NCI-H524 (cell line): Measurements from ENCODE around the gene MESP2.
"Not testable (repeated sequence)": the region's sequence is repeated elsewhere in the genome, so short reads cannot be mapped to it uniquely, and the experiment has no call there.

Source experiments
- DNase-seq, 2 experiments: peaks; one replicate each; lab custom pipeline; 2025; lab: John Stamatoyannopoulos, UW

The MESP2 gene

GRCh38 chr15:89781055-89781454, 4.9 kb downstream of the MESP2 start:
- no peak for DNase-seq

- DNase-seq = no peak
Measured at GRCh38 chr15:89781891-89782618, 5.9 kb downstream of the MESP2 start.

- DNase-seq = not testable (repeated sequence)
Measured at GRCh38 chr15:89782619-89782950, 6.5 kb downstream of the MESP2 start.

- peak; percentile 19 to 69 for DNase-seq
Measured at GRCh38 chr15:89783111-89783860, 7.2 kb downstream of the MESP2 start.

GRCh38 chr15:89783861-89784685, 7.9 kb downstream of the MESP2 start:
- no peak for DNase-seq

GRCh38 chr15:89784686-89784960, 8.5 kb downstream of the MESP2 start:
- no peak for DNase-seq

- no peak for DNase-seq
Measured at GRCh38 chr15:89785064-89785773, 9.1 kb downstream of the MESP2 start.

GRCh38 chr15:89785774-89786140, 9.6 kb downstream of the MESP2 start:
- no peak for DNase-seq

GRCh38 chr15:89787944-89788343, 11.8 kb downstream of the MESP2 start:
- no peak for DNase-seq

- not testable (repeated sequence) for DNase-seq
Measured at GRCh38 chr15:89788585-89788984, 12.5 kb downstream of the MESP2 start.

- DNase-seq = no peak
Measured at GRCh38 chr15:89790206-89790605, 14.1 kb downstream of the MESP2 start.

GRCh38 chr15:89790661-89791060, 14.5 kb downstream of the MESP2 start:
- DNase-seq = no peak

- no peak for DNase-seq
Measured at GRCh38 chr15:89792106-89792805, 16.1 kb downstream of the MESP2 start.

GRCh38 chr15:89794627-89795241, 18.6 kb downstream of the MESP2 start:
- no peak for DNase-seq

- DNase-seq = no peak
Measured at GRCh38 chr15:89795996-89796395, 19.9 kb downstream of the MESP2 start.

- DNase-seq = no peak
Measured at GRCh38 chr15:89797678-89798201, 21.6 kb downstream of the MESP2 start.

- DNase-seq = peak in 1 of 2 experiments; percentile 12
Measured at GRCh38 chr15:89799011-89799911, 23.1 kb downstream of the MESP2 start.

GRCh38 chr15:89799918-89800498, 23.9 kb downstream of the MESP2 start:
- no peak for DNase-seq

GRCh38 chr15:89801471-89802195, 25.5 kb downstream of the MESP2 start:
- DNase-seq = no peak
